ENCODE measurements around the gene PPME1. TPM values are rescaled to one million over a fixed set of nuclear protein-coding genes. Genes with fewer than 3 reads are reported as not detected.

The PPME1 gene
- polyA plus RNA-seq, 3 donors: 5.2 to 12.2 (median 8.9) TPM

DNA sequence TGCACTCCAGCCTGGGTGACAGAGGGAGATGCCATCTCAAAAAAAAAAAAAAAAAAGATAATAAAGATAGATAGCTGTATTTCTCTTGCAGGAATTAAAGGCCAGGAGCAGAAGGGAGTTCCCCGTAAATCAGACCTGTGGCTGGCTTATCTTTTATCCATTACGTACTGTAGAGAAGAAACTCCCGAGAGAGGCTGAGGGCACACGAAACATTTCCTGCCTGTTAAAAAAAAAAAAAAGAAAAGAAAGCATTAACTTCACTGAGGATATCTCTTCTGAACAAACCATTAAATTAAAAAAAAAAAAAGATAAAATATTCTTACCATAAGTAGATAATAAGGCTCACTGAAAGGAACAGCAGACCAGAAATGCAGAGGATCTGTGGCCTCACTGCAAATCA is 117.8 kb downstream of the PPME1 start:
- Histone ChIP-seq H3K27ac (ENCODE audit: low read depth in 1 of 2, low read length in 2 of 2) (no peak overlapping the region), H3K36me3 (replicated peaks in 1 of 2; ENCODE audit: control insufficient read depth in 1 of 2, insufficient read depth in 2 of 2, low read length in 2 of 2) (no peaks in the 10 kb centered on the region), H3K9me3 (replicated peaks in 1 of 2; ENCODE audit: control insufficient read depth in 1 of 2, insufficient read depth in 1 of 2, low read length in 2 of 2) (no peaks in the 10 kb centered on the region), H3K79me2 (ENCODE audit: insufficient read depth, low read length) (no peaks in the 10 kb centered on the region), H4K20me1 (ENCODE audit: insufficient read depth, low read length) (no peaks in the 10 kb centered on the region), H2AFZ (ENCODE audit: insufficient read depth, low read depth, low read length, poor library complexity, severe bottlenecking) (no peak overlapping the region), H3K9ac (ENCODE audit: insufficient read depth, low read length, poor library complexity, severe bottlenecking) (no peak overlapping the region), H3K27me3 (ENCODE audit: control insufficient read depth in 2 of 2, insufficient read depth in 2 of 2, low read length in 2 of 2) (no peaks in the 10 kb centered on the region), H3K4me2 (replicated peaks; ENCODE audit: extremely low read depth, low read length, poor library complexity, severe bottlenecking) (no peak overlapping the region), H3K4me3 (replicated peaks in 1 of 3; ENCODE audit: low read depth in 2 of 3, low read length in 3 of 3) (no peak overlapping the region), H3K4me1 (ENCODE audit: control insufficient read depth in 1 of 2, insufficient read depth in 2 of 2, low read length in 2 of 2) (no peaks in the 10 kb centered on the region)
- H3K4me3 Mint-ChIP-seq: no peak overlapping the region
- no CpG with 5 or more reads among the region's 4 CpGs for WGBS (ENCODE audit: insufficient coverage)
- H3K9me3 Mint-ChIP-seq: peaks cover 0 to 2% (median 2%) of the 10 kb centered on the region in 7 donors
- H3K27me3 Mint-ChIP-seq (ENCODE audit: low read depth in 3 of 3): peaks cover 2 to 8% (median 5%) of the 10 kb centered on the region in 3 donors
- no peak overlapping the region for H3K27ac Mint-ChIP-seq
- TF ChIP-seq, protein P1, sequence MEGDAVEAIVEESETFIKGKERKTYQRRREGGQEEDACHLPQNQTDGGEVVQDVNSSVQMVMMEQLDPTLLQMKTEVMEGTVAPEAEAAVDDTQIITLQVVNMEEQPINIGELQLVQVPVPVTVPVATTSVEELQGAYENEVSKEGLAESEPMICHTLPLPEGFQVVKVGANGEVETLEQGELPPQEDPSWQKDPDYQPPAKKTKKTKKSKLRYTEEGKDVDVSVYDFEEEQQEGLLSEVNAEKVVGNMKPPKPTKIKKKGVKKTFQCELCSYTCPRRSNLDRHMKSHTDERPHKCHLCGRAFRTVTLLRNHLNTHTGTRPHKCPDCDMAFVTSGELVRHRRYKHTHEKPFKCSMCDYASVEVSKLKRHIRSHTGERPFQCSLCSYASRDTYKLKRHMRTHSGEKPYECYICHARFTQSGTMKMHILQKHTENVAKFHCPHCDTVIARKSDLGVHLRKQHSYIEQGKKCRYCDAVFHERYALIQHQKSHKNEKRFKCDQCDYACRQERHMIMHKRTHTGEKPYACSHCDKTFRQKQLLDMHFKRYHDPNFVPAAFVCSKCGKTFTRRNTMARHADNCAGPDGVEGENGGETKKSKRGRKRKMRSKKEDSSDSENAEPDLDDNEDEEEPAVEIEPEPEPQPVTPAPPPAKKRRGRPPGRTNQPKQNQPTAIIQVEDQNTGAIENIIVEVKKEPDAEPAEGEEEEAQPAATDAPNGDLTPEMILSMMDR (IDR thresholded peaks at IDR 0.05): no peak
- intact Hi-C loops (cut with micrococcal nuclease): no loop called here
- H3K36me3 Mint-ChIP-seq: no peaks in the 10 kb centered on the region
- no peak for DNase-seq
- H3K4me1 Mint-ChIP-seq: no peaks in the 10 kb centered on the region

GRCh38 chr11:74297484-74297883 is 126.4 kb downstream of the PPME1 start:
- no peak overlapping the region for H3K4me2 ChIP-seq (replicated peaks; ENCODE audit: extremely low read depth, low read length, poor library complexity, severe bottlenecking)

More at GRCh38 chr11:74297484-74297883, 126.4 kb downstream of the PPME1 start:
- peaks cover 2 to 6% (median 3%) of the 10 kb centered on the region in 7 donors for H3K9me3 Mint-ChIP-seq
- no peak overlapping the region for H3K9ac ChIP-seq (ENCODE audit: insufficient read depth, low read length, poor library complexity, severe bottlenecking)
- intact Hi-C loops (cut with micrococcal nuclease): no loop called here
- no peak overlapping the region for H3K27ac ChIP-seq (ENCODE audit: low read depth in 1 of 2, low read length in 2 of 2)
- no peaks in the 10 kb centered on the region for H3K79me2 ChIP-seq (ENCODE audit: insufficient read depth, low read length)
- H3K4me1 ChIP-seq (ENCODE audit: control insufficient read depth in 1 of 2, insufficient read depth in 2 of 2, low read length in 2 of 2): no peaks in the 10 kb centered on the region
- no peaks in the 10 kb centered on the region for H3K36me3 Mint-ChIP-seq
- peaks cover 8% of the 10 kb centered on the region for H3K4me1 Mint-ChIP-seq
- no peaks in the 10 kb centered on the region for H3K9me3 ChIP-seq (replicated peaks in 1 of 2; ENCODE audit: control insufficient read depth in 1 of 2, insufficient read depth in 1 of 2, low read length in 2 of 2)
- no peak overlapping the region for H3K4me3 ChIP-seq (replicated peaks in 1 of 3; ENCODE audit: low read depth in 2 of 3, low read length in 3 of 3)
- H3K36me3 ChIP-seq (replicated peaks in 1 of 2; ENCODE audit: control insufficient read depth in 1 of 2, insufficient read depth in 2 of 2, low read length in 2 of 2): no peaks in the 10 kb centered on the region
- no peak for DNase-seq
- H3K27me3 Mint-ChIP-seq (ENCODE audit: low read depth in 3 of 3): peaks cover 1 to 7% (median 6%) of the 10 kb centered on the region in 3 donors
- TF ChIP-seq, protein P1 (IDR thresholded peaks at IDR 0.05): no peak
- no peak overlapping the region for H3K27ac Mint-ChIP-seq
- no CpG with 5 or more reads among the region's 1 CpG for WGBS (ENCODE audit: insufficient coverage)
- no peak overlapping the region for H3K4me3 Mint-ChIP-seq
- H4K20me1 ChIP-seq (ENCODE audit: insufficient read depth, low read length): no peaks in the 10 kb centered on the region
- no peaks in the 10 kb centered on the region for H3K27me3 ChIP-seq (ENCODE audit: control insufficient read depth in 2 of 2, insufficient read depth in 2 of 2, low read length in 2 of 2)
- no peak overlapping the region for H2AFZ ChIP-seq (ENCODE audit: insufficient read depth, low read depth, low read length, poor library complexity, severe bottlenecking)

All from CD14-positive monocyte (primary cell).